Small intestine (tissue), 7 donors: ENCODE results near the gene IQGAP2. TPM values are rescaled to one million over a fixed set of nuclear protein-coding genes. Genes with fewer than 3 reads are reported as not detected.
"Not testable (repeated sequence)": the region's sequence is repeated elsewhere in the genome, so short reads cannot be mapped to it uniquely, and the experiment has no call there.

Experiments used
- DNase-seq, 2 donors: peaks; one replicate each; pipeline versions ENCODE4 v3.0.0 to v3.0.0-alpha.2; 2013
- FAIRE-seq: peaks from 2 replicates; lab custom pipeline; 2012; peaks lifted over from hg19 to GRCh38; lab: Jason Lieb, UNC
- H3K27ac ChIP-seq, 3 donors: one replicate each; pipeline ENCODE4 v1.5.1; 2013; ENCODE audit warnings: low read length in 2 of 3, mild to moderate bottlenecking in 2 of 3, control low read depth in 1 of 3, inconsistent platforms in 1 of 3, low read depth in 1 of 3, moderate library complexity in 1 of 3
- H3K27me3 ChIP-seq, 3 donors: one replicate each; pipeline ENCODE4 v1.6.1; 2013; ENCODE audit warnings: low read length in 3 of 3, inconsistent platforms in 1 of 3; ENCODE audit not compliant: control insufficient read depth in 3 of 3, insufficient read depth in 3 of 3
- H3K36me3 ChIP-seq, 3 donors: one replicate each; pipeline ENCODE4 v1.6.1; 2013; ENCODE audit warnings: low read length in 3 of 3, inconsistent platforms in 1 of 3, low read depth in 1 of 3, mild to moderate bottlenecking in 1 of 3, moderate library complexity in 1 of 3; ENCODE audit not compliant: control insufficient read depth in 3 of 3, insufficient read depth in 2 of 3
- H3K4me1 ChIP-seq, 3 donors: one replicate each; pipeline ENCODE4 v1.6.1; 2013; ENCODE audit warnings: low read length in 2 of 3, inconsistent platforms in 1 of 3, low read depth in 1 of 3, mild to moderate bottlenecking in 1 of 3, moderate library complexity in 1 of 3; ENCODE audit not compliant: control insufficient read depth in 3 of 3, insufficient read depth in 2 of 3
- H3K4me3 ChIP-seq, 3 donors: one replicate each; pipeline ENCODE4 v1.5.1; 2013; ENCODE audit warnings: low read length in 3 of 3, control low read depth in 1 of 3, inconsistent platforms in 1 of 3, low read depth in 1 of 3, mild to moderate bottlenecking in 1 of 3, moderate library complexity in 1 of 3
- H3K9me3 ChIP-seq, 2 donors: one replicate each; pipeline ENCODE4 v1.6.1; 2013; ENCODE audit warnings: low read depth in 1 of 2, low read length in 1 of 2; ENCODE audit not compliant: control insufficient read depth in 2 of 2, insufficient read depth in 1 of 2
- WGBS, 3 donors: extraction: QIAGEN DNeasy Blood & Tissue Kit; methylation state at CpG; one replicate each; pipeline ENCODE4 v1.1.7; 2013; 5-methylcytosine and 5-hydroxymethylcytosine counted together
- polyA plus RNA-seq, 4 donors: library from polyadenylated mRNA; stranded (reverse) in 3 of 4; unstranded in 1 of 4; fragments of 200-250 nt in 3 of 4; fragments of 120-200 nt in 1 of 4; gene quantifications; one replicate each; pipeline versions ENCODE4 v1.2.1 to v1.2.3, GENCODE V29; 2013
- donor health status: healthy with polysubstance abuse.
- donor health status: control.
- donor health status: control.
- donor health status: Bipolar disorder and iron deficiency.
- donor health status: healthy.

IQGAP2 gene
- polyA plus RNA-seq, 4 donors, result 13.6 to 138 (median 85.6) TPM

DNA sequence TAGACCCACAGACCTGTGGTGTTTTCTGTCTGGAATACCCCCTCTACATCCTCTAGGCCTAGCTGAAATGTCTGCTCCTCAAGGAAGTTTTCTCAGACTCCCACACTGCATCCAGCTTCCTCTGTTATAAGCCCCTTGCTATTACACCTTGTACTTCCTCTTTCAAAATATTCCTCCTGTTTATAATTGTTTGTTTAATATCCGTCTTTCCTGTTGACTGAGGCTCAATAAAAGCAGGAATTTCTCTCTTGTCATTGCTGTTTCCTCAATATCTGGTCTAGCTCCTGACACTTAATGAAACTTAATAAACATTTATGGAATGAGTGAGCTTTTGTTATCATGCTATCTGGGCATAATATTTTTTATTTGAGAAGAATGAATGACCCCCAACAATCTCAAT, 34.1 kb upstream of the IQGAP2 start:
- no peak for FAIRE-seq
- WGBS, 3 donors, result 16 to 46% (median 45%) methylated on average over 1 of the region's 1 CpG

DNA sequence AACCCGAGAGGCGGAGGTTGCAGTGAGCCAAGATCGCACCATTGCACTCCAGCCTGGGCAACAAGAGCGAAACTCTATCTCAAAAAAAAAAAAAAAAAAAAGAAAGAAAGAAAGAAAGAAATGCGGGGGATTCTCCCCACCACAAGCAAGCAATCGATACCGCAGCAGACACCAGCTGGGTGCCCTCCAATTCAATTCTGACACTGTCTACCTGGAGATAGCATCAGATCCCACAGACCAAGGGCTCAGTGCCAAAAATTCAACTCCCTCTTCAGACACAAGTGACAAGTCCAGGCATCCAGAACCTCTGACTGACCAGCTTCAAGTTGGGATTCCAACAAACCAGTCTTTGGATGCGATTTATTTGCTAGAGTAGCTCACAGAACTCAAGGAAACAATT, 33.4 kb upstream of the IQGAP2 start:
- not testable (repeated sequence) for H3K4me1 ChIP-seq, FAIRE-seq, H3K27ac ChIP-seq, H3K27me3 ChIP-seq, H3K4me3 ChIP-seq, H3K9me3 ChIP-seq, H3K36me3 ChIP-seq, DNase-seq
- WGBS, 3 donors, result 71 to 95% (median 85%) methylated on average over 6 to 8 of the region's 8 CpGs

More for the DNA sequence above, 34.1 kb upstream of the IQGAP2 start:
- no peaks in the 10 kb centered on the region for H3K9me3 ChIP-seq
- H3K27ac ChIP-seq, result no peak overlapping the region
- no peak overlapping the region for H3K4me3 ChIP-seq
- no peaks in the 10 kb centered on the region for H3K36me3 ChIP-seq
- DNase-seq, result no peak
- peaks cover 0 to 7% (median 7%) of the 10 kb centered on the region in 3 donors for H3K4me1 ChIP-seq
- no peaks in the 10 kb centered on the region for H3K27me3 ChIP-seq

DNA sequence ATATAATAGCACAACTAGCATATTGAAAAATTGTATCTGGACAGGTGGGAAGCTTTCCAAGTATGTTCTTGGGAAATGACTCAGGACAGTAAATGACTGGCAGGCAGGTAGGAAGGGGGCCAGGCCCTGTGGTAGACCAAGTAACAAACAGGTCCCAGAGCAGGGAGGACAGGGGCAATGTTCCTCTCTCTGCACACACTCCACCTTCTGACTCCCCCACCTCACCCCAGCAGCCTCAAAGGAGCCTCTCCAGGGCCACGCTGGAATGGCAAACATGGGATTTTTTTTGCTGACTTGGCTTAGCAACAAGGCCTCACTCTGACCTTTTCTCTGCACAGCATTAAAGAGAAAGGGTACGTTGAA, 31.1 kb upstream of the IQGAP2 start:
- Histone ChIP-seq H3K4me1 (peaks cover 0 to 7% (median 7%) of the 10 kb centered on the region in 3 donors), H3K9me3 (no peaks in the 10 kb centered on the region), H3K36me3 (no peaks in the 10 kb centered on the region), H3K27ac (no peak overlapping the region), H3K4me3 (no peak overlapping the region), H3K27me3 (no peaks in the 10 kb centered on the region)
- no peak for DNase-seq
- 51 to 60% (median 57%) methylated on average over 2 of the region's 2 CpGs for WGBS, 3 donors
- no peak for FAIRE-seq

DNA sequence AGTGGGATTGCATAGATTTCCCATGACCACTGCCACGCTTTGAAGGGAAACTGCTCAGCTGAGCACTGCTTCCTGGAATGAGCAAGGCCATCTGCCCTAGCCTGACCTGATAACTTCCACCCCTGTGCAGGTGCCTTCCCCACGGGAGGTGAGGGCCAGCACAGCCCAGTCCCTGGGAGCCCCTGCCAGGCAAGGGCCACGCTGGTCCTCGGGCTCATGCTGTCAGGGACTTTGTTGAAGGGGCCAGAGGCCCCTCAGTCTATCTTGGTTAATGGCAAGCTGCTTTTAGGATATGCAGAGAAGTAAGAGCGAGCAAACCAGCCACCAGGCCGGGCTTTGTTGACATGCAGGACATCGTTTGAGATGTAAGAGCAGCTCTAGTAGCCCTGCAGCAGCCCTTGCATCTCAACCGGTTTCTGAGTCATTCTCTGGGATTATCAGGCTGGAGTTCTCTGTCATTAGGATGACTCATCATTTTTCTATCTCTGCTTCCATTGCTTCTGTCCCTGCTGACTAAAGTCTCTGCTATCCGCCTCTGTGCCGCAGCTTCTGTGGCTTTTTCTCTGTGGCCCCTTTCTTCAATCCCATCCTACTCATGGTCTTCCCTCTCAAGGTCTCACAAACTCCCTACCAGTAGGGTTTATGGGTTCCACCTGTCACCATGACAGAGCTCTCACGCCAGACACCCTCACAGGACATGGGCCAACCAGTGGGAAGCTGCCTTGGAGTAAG, 30.6 kb upstream of the IQGAP2 start:
- H3K27ac ChIP-seq, result no peak overlapping the region
- FAIRE-seq, result no peak
- WGBS, 3 donors, result 54 to 68% (median 66%) methylated on average over 11 of the region's 11 CpGs

DNA sequence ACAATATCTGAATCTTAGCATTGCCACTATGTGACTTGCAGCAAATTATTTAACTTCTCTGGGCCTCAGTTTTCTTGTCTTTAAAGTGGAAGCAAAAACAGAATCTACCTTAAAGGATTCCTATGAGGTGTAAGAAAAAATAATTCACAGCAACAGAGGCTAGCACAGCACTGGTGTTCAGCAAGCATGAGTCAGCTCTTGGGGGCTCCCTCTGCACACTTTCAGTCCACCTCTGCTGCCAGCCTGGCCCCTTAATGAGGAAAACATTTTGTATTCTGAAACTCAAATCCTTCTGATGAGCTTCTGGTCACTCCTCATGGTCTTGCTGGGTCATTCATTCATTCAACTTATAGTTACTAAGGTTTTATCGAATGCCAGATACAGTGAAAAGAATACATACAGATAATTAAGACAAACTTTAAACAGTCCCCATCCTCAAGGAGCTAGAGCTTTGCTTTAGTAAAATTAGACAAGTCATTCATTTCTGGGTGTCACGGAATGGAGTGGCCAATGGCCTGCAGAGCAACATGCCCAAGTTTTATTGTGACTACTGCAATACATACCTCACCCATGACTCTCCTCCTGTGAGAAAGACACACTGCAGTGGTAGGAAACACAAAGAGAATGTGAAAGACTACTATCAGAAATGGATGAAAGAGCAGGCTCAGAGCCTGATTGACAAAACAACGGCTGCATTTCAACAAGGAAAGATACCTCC, 26.8 kb upstream of the IQGAP2 start:
- Histone ChIP-seq H3K27me3 (no peaks in the 10 kb centered on the region), H3K9me3 (no peaks in the 10 kb centered on the region), H3K4me3 (no peak overlapping the region), H3K36me3 (no peaks in the 10 kb centered on the region), H3K27ac (no peak overlapping the region), H3K4me1 (peaks cover 0 to 7% (median 7%) of the 10 kb centered on the region in 3 donors)
- 86 to 98% (median 93%) methylated on average over 3 of the region's 3 CpGs for WGBS, 3 donors
- FAIRE-seq, result no peak
- DNase-seq, result no peak

More for the DNA sequence above, 30.6 kb upstream of the IQGAP2 start:
- DNase-seq, result peak; percentile 57 to 84
- Histone ChIP-seq H3K27me3 (no peaks in the 10 kb centered on the region), H3K36me3 (no peaks in the 10 kb centered on the region), H3K4me3 (no peak overlapping the region), H3K4me1 (peaks cover 0 to 7% (median 7%) of the 10 kb centered on the region in 3 donors), H3K9me3 (no peaks in the 10 kb centered on the region)

DNA sequence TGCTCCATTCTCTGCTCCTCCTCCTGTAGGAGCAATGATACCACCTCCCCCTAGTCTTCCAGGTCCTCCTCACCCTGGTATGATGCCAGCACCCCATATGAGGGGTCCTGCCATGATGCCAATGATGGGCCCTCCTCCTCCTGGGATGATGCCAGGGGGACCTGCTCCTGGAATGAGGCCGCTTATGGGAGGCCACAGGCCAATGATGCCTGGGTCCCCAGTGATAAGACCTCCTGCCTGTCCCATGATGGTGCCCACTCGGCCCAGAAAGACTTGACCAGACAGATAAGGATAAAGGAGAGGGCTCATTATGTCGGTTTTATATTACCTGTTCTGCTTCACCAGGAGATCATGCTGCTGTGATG, 26.2 kb upstream of the IQGAP2 start:
- Histone ChIP-seq H3K9me3 (no peaks in the 10 kb centered on the region), H3K27me3 (no peaks in the 10 kb centered on the region), H3K36me3 (no peaks in the 10 kb centered on the region), H3K4me3 (no peak overlapping the region), H3K27ac (no peak overlapping the region), H3K4me1 (peaks cover 0 to 7% (median 7%) of the 10 kb centered on the region in 3 donors)
- DNase-seq (no peak), FAIRE-seq (no peak)
- WGBS, 3 donors, result 79 to 87% (median 85%) methylated on average over 3 of the region's 3 CpGs

DNA sequence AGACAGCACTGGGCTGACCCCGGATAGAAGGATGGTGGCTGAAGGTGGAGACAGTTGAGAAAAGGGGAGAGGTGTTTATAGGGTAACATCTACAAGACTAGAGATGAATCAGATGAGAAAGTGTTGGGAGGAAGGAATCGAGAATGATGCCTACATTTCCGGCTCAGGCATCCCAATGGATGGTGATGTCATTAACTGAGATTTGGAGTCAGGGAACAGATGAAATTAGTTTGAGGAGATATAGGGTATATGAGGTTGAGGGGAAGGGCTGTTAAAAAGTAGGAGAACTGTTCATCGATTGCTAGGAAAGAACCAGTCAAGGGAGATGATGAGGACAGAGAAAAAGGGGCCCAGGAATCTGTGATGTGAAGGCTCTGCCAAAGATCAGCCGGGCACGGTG, 24.7 kb upstream of the IQGAP2 start:
- no peak overlapping the region for H3K27ac ChIP-seq

DNA sequence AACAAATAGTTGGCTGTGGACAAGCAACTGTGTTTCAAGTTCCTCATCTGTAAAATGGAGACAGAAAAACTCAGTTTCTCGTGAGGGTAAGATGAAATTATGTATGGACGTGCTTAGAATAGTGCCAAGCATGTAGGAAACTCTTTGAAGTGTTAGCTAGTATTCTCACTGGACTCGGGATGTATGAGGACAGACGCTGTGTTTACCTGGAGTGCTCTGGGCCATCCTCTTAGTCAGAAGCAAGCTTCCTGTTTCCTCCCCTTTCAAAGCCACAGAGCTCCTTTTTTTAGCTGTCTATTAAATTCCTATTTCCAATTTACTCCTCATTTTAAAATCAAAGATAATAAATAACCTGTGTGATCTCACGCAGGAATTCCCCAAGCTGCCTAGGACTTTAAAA, 23.8 kb upstream of the IQGAP2 start:
- FAIRE-seq, result no peak
- Histone ChIP-seq H3K27ac (no peak overlapping the region), H3K4me3 (no peak overlapping the region), H3K27me3 (no peaks in the 10 kb centered on the region), H3K9me3 (no peaks in the 10 kb centered on the region), H3K4me1 (peaks cover 0 to 1% (median 0%) of the 10 kb centered on the region in 3 donors), H3K36me3 (no peaks in the 10 kb centered on the region)
- 58 to 80% (median 68%) methylated on average over 5 of the region's 5 CpGs for WGBS, 3 donors
- DNase-seq, result no peak

More for the DNA sequence above, 24.7 kb upstream of the IQGAP2 start:
- no peak for DNase-seq
- WGBS, 3 donors, result 92 to 96% (median 95%) methylated on average over 6 of the region's 6 CpGs
- H3K4me3 ChIP-seq, result no peak overlapping the region
- no peaks in the 10 kb centered on the region for H3K27me3 ChIP-seq
- FAIRE-seq, result no peak
- no peaks in the 10 kb centered on the region for H3K36me3 ChIP-seq
- no peaks in the 10 kb centered on the region for H3K9me3 ChIP-seq
- H3K4me1 ChIP-seq, result no peaks in the 10 kb centered on the region
